Anterior cingulate cortex (tissue), 58 donors: ENCODE data around the gene TSFM.

Experiments used
- DNase-seq, 58 donors: peaks; one replicate each; lab custom pipeline; 2025; lab: John Stamatoyannopoulos, UW

TSFM gene

DNA sequence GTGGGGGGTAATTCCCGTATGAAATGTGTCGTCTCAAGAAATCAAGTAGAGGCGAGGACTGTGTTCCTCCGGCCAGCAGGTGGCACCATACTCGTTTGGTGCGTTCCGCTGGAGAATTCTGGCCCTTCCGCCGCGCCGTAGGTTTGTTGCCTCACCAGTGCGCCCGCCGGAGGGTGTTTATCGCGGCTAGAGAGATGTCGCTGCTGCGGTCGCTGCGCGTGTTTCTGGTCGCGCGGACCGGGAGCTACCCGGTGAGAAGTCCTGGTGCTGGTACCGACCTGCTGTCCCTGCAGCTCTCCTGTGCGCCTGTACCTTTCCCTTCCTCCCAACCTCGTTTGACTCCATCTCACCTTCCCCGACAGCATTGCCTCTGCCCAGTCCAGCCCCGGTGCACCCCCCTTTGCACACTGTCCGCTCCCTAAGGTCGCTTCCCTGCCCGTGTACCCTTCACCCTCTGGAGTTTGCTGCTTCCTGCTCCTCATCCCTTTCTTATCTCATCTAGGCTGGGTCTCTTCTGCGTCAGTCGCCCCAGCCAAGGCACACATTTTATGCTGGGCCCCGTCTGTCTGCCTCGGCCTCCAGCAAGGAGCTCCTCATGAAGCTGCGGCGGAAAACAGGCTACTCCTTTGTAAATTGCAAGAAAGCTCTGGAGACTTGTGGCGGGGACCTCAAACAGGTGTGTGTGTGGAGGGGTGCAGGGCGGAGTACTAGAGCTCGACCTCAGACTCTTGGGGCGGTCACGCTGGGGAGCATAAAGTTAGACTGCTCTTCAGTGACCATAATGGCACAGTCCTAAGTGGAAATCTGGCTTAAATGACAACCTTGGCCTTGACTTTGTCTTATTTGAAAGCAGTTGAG lies at the start of gene TSFM:
Gene TSFM (plus strand): TSS at position 180 of the 858 bp plus-strand sequence. CDS start 15 bp downstream, at position 195.
- DNase-seq, result peak; percentile 45 to 98 (median 90)

DNA sequence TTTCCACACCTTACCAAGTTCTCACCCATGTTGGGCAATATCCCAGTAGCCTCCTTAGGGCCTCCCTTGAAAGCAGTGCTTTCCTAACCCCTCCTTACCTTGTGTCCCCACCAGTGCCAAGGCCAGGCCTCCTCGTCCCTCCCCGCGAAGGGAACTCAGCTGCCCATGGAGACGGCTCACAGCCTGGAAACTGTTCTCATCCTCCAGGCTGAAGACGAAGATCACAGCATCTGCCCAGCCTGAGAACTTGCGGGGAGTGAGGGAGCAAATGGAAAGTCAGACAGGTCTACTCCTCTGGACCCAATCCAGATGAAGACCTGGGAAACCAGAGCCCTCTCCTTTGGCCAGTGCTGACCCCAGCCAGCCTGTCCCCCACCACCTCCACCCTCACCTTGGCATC lies 48.7 kb upstream of the TSFM start:
- no peak for DNase-seq

- no peak for DNase-seq
Observed at GRCh38 chr12:57734591-57734990, 48.0 kb upstream of the TSFM start.

GRCh38 chr12:57735198-57735855 lies 47.3 kb upstream of the TSFM start:
- DNase-seq, result peak in 8 of 58 donors; percentile 11 to 37 (median 22)

- peak in 40 of 58 donors; percentile 9 to 80 (median 34) for DNase-seq
Observed at GRCh38 chr12:57735952-57736740, 46.4 kb upstream of the TSFM start.

DNA sequence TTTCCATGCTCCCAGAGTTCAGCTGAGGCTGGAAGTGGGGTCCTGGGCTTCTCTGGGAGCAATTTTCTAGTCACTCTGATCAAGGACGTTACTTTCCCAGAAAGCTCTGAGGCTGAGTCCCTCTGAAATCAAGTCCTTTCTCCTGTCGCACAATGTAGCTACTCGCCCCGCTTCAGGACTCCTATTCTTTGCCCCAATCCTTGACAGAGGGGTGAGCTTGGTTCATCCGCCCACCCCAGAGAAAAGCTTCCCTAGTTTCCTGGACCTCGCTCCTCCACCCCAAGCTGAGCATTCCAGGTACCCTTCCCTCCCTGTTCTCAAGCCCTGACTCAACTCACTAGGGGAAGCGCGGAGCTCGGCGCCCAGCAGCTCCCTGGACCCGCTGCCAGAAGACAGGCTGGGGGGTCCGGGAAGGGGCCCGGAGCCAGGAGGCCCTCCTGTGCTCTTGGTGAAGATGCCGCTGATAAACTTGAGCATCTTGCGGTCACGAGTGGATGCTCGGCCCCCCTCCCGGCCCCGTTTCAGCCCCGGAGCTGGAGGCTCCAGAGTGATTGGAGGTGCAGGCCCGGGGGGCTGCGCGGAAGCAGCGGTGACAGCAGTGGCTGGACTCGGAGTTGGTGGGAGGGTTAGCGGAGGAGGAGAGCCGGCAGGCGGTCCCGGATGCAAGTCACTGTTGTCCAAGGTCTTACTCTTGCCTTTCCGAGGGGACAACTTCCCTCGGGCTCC lies 45.7 kb upstream of the TSFM start:
- DNase-seq, result peak in 1 of 58 donors; percentile 31

DNA sequence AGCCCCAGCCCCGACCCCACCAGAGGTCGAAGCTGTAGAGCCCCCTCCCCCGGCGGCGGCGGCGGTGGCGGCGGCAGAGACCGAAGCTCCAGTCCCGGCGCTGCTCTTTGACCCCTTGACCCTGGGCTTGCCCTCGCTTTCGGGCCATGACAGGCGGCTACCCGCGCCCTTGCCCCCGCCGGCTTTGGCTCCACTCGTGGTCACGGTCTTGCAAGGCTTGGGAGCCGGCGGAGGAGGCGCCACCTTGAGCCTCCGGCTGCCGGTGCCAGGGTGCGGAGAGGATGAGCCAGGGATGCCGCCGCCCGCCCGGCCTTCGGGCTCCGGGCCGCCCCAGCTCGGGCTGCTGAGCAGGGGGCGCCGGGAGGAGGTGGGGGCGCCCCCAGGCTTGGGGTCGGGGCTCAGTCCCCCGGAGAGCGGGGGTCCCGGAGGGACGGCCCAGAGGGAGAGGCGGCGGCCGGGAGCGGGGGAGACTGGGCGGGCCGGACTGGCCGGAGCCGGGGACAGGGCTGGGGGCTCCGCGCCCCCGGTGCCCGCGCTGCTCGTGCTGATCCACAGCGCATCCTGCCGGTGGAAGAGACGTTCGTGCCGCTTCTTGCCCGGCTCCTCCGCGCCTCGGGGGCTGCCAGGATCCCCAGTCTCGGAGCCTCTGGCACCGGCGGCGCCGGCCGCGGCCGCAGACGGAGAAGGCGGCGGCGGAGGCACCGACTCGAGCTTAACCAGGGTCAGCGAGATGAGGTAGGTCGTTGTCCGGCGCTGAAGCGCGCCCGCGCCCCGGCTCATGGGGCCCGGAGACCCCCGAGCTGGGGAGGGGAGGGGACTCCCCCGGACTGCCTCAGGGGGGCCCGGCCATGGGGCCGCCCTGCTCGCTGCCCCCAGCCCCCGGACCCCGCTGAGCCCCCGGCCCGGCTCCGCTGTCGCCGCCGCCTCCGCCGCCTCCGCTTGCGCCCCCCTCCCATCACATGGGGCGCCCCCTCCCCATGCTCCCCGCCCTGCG lies 44.8 kb upstream of the TSFM start:
- peak in 6 of 58 donors; percentile 9 to 39 (median 15) for DNase-seq

DNA sequence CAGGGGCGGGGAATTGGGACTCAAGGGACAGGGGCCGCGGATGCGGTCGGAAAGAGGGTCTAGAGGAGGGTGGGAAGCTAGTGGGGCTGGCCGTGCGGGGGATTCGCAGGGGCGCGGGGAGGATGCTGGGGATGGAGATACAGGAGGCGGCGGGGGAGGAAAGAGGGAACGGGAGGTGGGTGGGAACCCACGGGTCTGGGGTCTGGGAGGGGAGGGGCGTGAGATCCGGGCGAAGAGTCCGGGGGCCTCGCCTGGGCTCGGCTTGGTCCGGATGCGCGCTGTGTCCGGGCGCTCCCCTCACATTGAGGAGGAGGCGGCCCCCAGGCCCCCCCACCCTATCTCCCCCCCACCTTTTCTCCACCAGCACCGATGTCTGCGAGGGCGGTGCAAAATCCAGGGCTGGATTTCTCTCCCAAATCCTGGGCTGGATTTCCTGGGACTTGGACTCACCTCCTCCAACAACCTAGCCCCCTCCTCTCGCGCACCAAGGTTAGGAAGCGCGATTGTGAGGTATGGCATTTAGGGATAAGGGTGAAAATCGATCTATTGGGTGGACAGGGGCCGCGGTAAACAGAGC lies 43.8 kb upstream of the TSFM start, which contains the start of gene AGAP2:
Gene AGAP2 (minus strand): TSS at position 82 of the 577 bp plus-strand sequence. CDS start 496 bp downstream, outside the sequence.
- peak in 35 of 58 donors; percentile 12 to 74 (median 42) for DNase-seq

DNA sequence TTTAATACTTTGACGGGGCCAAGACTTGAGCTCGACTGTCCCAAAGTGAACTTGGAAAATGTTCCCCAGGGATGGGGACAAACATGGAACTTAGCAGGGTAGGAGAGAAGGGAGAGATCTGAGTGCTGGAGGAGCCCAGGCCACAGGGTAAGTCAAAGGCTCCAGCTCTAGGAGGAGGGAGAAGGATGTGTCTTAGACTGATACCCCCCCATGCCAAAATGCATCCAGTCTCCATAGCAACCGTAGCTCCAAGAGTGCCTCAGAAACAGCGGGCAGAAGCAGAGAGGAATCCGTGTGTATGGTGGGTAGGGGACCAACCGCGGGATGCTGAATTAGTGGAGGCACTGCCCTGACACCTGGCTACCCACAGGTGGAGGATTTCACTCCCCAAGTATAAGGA lies 43.2 kb upstream of the TSFM start:
- peak in 5 of 58 donors; percentile 5 to 24 (median 15) for DNase-seq

GRCh38 chr12:57739914-57740538 lies 42.6 kb upstream of the TSFM start:
- peak in 5 of 58 donors; percentile 11 to 26 (median 17) for DNase-seq

GRCh38 chr12:57740656-57741412 lies 41.8 kb upstream of the TSFM start:
- peak in 21 of 58 donors; percentile 10 to 64 (median 26) for DNase-seq

DNA sequence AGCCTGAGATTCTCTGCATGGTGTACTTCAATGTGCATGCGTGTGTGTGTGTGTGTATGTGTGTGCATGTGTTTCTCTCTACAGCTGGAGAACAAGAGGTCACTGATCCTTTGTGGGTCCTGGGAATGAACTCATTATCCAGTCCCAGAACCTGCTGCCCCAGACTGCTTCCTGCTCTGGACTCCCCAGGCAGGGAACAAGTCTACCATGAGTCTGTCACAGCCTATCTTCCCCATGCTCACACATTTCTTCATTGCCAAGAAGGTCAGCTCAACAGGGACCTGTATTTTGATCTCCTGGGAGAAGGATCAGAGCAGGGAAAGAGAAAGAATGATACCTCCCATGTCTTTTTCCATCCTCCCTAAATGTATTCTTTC lies 41.2 kb upstream of the TSFM start:
- no peak for DNase-seq

GRCh38 chr12:57741844-57742738 lies 40.5 kb upstream of the TSFM start:
- no peak for DNase-seq

GRCh38 chr12:57743769-57744168 lies 38.8 kb upstream of the TSFM start:
- no peak for DNase-seq

- peak in 29 of 58 donors; percentile 49 to 90 (median 73) for DNase-seq
Observed at GRCh38 chr12:57744194-57744776, 38.3 kb upstream of the TSFM start.
